GM10248 (cell line): ENCODE results near the gene PODXL.

ENCODE experiments used
- CTCF ChIA-PET: fragments of 300-600 bp; sonication (Branson Sonifier 250); formaldehyde crosslinking; extraction: SDS; loops from one replicate; lab custom pipeline; 2021; ENCODE audit warnings: antibody characterized with exemption; lab: Yijun Ruan, JAX
- POLR2A ChIA-PET: fragments of 350-650 bp; sonication (Branson Sonifier 250); formaldehyde crosslinking; extraction: SDS; loops from one replicate; lab custom pipeline; 2020; ENCODE audit warnings: antibody characterized with exemption; lab: Yijun Ruan, JAX
- DNase-seq: peaks from one replicate; pipeline ENCODE4 v3.0.0; 2012; ENCODE audit errors: extremely low spot score
- CTCF ChIP-seq: IDR thresholded peaks from 2 replicates; pipeline ENCODE4 v1.5.1; 2012; ENCODE audit warnings: mild to moderate bottlenecking, low read depth; ENCODE audit errors: extremely low read depth, missing control alignments, control extremely low read depth

PODXL gene

GRCh38 chr7:131493081-131493480 is 63.3 kb downstream of the PODXL start:
- ChIA-PET CTCF (interaction anchor here (0.9 to 2.8 kb wide), 7 partner anchors 8 to 453 kb away, joined by 3 to 15 read pairs (median 6); no protein-coding TSS in a partner anchor), POLR2A (interaction anchor here (0.6 to 1.2 kb wide), 2 partner anchors 380 to 386 kb away, joined by 3 to 6 read pairs; no protein-coding TSS in a partner anchor)
- no peak for TF ChIP-seq CTCF
- no peak for DNase-seq

- ChIA-PET CTCF (interaction anchor here (1.3 to 3.8 kb wide), 4 partner anchors 8 to 18 kb away, joined by 3 to 21 read pairs (median 9); no protein-coding TSS in a partner anchor), POLR2A (no interaction called here)
- TF ChIP-seq CTCF, result no peak
- no peak for DNase-seq
Observed at GRCh38 chr7:131489881-131490280, 66.5 kb downstream of the PODXL start.

GRCh38 chr7:131489196-131489595 is 67.2 kb downstream of the PODXL start:
- ChIA-PET POLR2A (no interaction called here), CTCF (interaction anchor here (0.7 to 3.8 kb wide), 3 partner anchors 11 to 184 kb away, joined by 3 to 21 read pairs (median 14); no protein-coding TSS in a partner anchor)
- DNase-seq, result no peak
- TF ChIP-seq CTCF, result no peak

- CTCF ChIA-PET, result interaction anchor here (3.8 kb wide), 1 partner anchor 20 kb away, joined by 21 read pairs; no protein-coding TSS in a partner anchor
- TF ChIP-seq CTCF, result no peak
- DNase-seq, result no peak
- POLR2A ChIA-PET, result no interaction called here
Observed at GRCh38 chr7:131488361-131488760, 68.1 kb downstream of the PODXL start.

- TF ChIP-seq CTCF, result no peak
- ChIA-PET CTCF (interaction anchor here (1.4 to 2.1 kb wide), 2 partner anchors 14 to 21 kb away, joined by 4 to 5 read pairs; no protein-coding TSS in a partner anchor), POLR2A (no interaction called here)
- DNase-seq, result no peak
Observed at GRCh38 chr7:131487217-131487616, 69.2 kb downstream of the PODXL start.

- TF ChIP-seq CTCF, result no peak
- ChIA-PET CTCF (interaction anchor here (1.4 to 2.1 kb wide), 3 partner anchors 15 to 590 kb away, joined by 3 to 5 read pairs (median 4); no protein-coding TSS in a partner anchor), POLR2A (no interaction called here)
- DNase-seq, result no peak
Observed at GRCh38 chr7:131486346-131486745, 70.1 kb downstream of the PODXL start.
